ENCODE measurements around the gene FERMT3.

DNA sequence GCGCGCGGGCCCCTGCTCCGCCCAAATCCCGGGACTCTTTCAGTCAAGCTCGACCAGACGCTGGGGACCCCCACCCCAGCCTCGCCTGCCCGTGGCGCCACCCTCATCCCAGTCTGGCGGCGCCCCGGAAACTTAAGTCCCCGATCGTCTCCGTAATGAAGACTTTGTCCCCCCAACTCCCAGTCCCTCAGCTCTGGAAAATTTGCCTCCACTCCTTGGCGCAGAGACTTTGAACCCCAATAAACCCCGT, 45.2 kb downstream of the FERMT3 start:
- TF ChIP-seq, protein P1, sequence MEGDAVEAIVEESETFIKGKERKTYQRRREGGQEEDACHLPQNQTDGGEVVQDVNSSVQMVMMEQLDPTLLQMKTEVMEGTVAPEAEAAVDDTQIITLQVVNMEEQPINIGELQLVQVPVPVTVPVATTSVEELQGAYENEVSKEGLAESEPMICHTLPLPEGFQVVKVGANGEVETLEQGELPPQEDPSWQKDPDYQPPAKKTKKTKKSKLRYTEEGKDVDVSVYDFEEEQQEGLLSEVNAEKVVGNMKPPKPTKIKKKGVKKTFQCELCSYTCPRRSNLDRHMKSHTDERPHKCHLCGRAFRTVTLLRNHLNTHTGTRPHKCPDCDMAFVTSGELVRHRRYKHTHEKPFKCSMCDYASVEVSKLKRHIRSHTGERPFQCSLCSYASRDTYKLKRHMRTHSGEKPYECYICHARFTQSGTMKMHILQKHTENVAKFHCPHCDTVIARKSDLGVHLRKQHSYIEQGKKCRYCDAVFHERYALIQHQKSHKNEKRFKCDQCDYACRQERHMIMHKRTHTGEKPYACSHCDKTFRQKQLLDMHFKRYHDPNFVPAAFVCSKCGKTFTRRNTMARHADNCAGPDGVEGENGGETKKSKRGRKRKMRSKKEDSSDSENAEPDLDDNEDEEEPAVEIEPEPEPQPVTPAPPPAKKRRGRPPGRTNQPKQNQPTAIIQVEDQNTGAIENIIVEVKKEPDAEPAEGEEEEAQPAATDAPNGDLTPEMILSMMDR (conservative IDR thresholded peaks at IDR 0.05 in 1 of 2, IDR thresholded peaks at IDR 0.05 in 1 of 2; ENCODE audit: low read depth in 1 of 2, low read length in 2 of 2): no peak
- no peak for TF ChIP-seq EZH2 (IDR thresholded peaks at IDR 0.05; ENCODE audit: low read length, missing control alignments)

Measured in fibroblast of lung (primary cell).